NCI-H2029 treated with DMSO at 0.1 percent for 48 hours (cell line): ENCODE results near the gene ZRANB3.
A peak's percentile ranks its signal among the peaks of the same experiment; 100 is the strongest.

Source experiments
- DNase-seq: peaks from one replicate; lab custom pipeline; 2025; lab: John Stamatoyannopoulos, UW

ZRANB3 gene

DNA sequence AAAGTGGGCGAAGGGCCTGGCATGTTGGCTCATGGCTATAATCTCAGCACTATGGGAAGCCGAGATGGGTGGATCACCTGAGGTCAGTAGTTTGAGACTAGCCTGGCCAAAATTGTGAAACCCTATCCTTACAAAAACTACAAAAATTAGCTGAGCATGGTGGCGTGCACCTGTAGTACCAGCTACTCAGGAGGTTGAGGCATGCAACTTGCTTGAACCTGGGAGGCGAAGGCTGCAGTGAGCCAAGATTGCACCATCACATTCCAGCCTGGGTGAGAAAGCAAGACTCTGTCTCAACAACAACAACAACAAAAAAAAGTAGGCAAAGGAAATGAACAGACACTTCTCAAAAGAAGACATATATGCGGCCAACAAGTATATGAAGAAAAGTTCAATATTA, 282.4 kb downstream of the ZRANB3 start:
- DNase-seq: no peak

GRCh38 chr2:135246711-135247270, 284.2 kb downstream of the ZRANB3 start:
- no peak for DNase-seq

GRCh38 chr2:135245071-135245470, 285.9 kb downstream of the ZRANB3 start:
- DNase-seq: peak; percentile 2

GRCh38 chr2:135238651-135239050, 292.4 kb downstream of the ZRANB3 start:
- no peak for DNase-seq

DNA sequence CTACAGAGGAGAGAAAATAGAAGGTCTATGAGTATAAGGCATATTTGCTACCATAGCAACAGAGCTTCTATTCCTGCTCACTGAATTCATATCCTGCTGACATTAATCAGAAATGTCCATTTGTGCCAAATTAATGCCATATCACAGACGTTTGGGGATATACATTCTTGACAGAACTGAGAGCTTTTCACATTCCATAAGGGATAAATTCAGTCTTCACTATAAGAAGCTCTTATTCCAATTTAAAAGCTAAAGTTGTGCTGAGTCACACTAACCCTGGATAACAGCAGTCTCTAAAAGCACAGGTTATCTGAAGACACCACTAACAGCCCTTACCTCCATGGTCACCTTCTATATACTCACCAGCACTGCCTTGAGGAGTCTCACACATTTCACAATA, 300.9 kb downstream of the ZRANB3 start:
- DNase-seq: no peak

DNA sequence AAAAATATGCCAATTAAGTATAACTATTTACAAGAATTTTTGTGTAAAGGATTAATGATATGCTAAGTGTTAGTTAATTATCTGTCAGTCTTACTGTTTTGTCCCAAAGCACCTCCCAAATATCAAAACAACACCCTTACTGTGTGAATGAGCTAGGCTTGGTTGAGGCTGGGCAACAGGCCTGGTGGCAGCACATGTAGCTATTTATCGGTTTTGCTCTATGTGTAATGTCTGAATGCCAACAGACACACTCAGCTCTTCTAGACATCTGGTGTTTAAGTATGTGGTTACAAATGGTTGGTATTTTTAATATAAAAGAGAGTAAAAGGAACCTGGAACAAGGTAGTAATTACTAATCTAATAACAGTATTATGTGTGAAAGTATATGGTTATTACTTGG, 303.6 kb downstream of the ZRANB3 start:
- DNase-seq: no peak

GRCh38 chr2:135226961-135227360, 304.1 kb downstream of the ZRANB3 start:
- DNase-seq: peak; percentile 2

DNA sequence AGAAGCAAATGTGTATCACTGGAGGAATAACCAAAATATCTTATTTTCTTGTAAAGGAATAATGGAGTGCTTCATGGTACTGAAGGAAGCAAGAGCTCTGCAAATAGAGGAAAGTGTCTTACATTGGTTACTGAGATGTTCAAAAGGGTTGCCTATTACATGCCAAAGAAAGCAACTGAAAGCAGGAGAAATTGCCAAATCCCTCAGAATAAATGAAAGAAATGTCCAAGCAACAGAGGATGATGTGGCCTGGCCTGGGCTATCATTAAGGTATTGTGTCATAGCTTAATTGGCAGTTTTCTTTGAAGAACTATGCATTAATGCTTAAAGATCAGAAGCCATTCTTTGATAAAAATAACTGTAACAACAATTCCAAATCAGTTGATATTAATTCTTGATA, 305.2 kb downstream of the ZRANB3 start:
- DNase-seq: no peak

- DNase-seq: no peak
These were observed 311.8 kb downstream of the ZRANB3 start for GRCh38 chr2:135219226-135219625.

DNA sequence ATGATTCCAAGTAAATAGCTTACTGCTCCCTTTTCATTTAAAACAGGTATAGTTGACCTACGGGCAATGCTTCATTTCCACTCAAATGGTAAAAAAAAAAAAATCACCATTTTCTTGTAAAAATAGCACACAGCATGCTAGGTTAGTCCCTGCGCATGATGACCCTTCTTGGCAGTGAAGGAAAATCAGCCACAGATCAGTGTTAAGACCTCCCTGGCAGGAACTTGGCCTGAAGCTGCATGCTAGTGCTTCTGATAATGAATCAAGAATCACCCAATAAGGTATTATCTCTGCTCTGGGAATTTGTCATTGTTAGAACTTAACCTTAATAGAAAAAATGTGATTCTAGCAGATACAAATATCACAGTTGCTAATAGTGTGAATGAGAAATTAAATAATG, 312.6 kb downstream of the ZRANB3 start:
- no peak for DNase-seq

GRCh38 chr2:135212757-135213156, 318.3 kb downstream of the ZRANB3 start:
- DNase-seq: no peak

- no peak for DNase-seq
These were observed 323.0 kb downstream of the ZRANB3 start for GRCh38 chr2:135208016-135208415.

DNA sequence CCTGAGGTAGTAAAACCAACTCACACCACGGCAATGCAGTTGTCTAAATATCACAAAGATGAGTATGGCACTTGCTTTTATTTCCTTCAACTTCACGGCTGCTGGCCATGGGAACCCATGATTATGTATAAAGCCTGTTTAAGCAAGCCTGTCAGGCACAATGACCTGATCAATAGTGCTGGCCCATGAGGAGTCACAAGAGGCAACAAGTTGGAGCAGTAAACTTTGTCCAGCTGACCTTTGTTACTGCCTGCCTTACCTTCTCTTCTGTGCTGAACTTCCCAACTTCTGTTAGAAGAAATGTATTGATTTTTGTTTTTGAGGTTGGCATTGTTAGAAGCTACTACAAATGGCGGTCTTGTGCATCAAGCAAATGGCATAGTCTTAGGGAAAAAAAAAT, 327.1 kb downstream of the ZRANB3 start:
- DNase-seq: no peak

- DNase-seq: no peak
These were observed 328.3 kb downstream of the ZRANB3 start for GRCh38 chr2:135202751-135203150.

- DNase-seq: no peak
These were observed 332.5 kb downstream of the ZRANB3 start for GRCh38 chr2:135198481-135198880.

GRCh38 chr2:135190799-135191198, 340.2 kb downstream of the ZRANB3 start:
- no peak for DNase-seq

- DNase-seq: no peak
These were observed 341.9 kb downstream of the ZRANB3 start for GRCh38 chr2:135189148-135189547.

GRCh38 chr2:135187270-135187669, 343.7 kb downstream of the ZRANB3 start:
- no peak for DNase-seq

- no peak for DNase-seq
These were observed 345.0 kb downstream of the ZRANB3 start for GRCh38 chr2:135186054-135186453.

GRCh38 chr2:135183822-135184221, 347.2 kb downstream of the ZRANB3 start:
- DNase-seq: no peak

- no peak for DNase-seq
These were observed 348.4 kb downstream of the ZRANB3 start for GRCh38 chr2:135182601-135183000.

- DNase-seq: no peak
These were observed 348.8 kb downstream of the ZRANB3 start for GRCh38 chr2:135182190-135182589.

DNA sequence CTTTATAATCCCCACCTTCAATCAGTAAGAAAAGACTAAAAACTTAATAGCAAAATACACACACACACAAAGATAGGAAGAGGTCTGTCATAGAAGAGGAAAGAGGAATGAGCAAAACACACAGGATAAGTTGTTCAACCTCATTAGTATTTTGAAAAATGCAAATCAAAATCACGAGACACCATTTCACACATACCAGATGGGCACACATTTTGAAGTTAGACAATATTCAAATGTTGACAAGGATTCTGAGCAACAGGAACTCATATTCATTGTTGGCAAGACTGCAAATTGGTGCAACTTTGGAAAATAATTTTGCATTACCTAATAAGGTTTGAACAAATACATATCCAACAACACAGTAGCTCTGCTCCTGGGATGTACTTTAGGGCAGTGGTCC, 351.3 kb downstream of the ZRANB3 start:
- DNase-seq: no peak

- peak; percentile 57 for DNase-seq
These were observed 355.8 kb downstream of the ZRANB3 start for GRCh38 chr2:135175177-135175576.

- no peak for DNase-seq
These were observed 356.3 kb downstream of the ZRANB3 start for GRCh38 chr2:135174810-135175093.
